ENCODE results near the gene PTPN9. TPM values are rescaled to one million over a fixed set of nuclear protein-coding genes. Genes with fewer than 3 reads are reported as not detected.

The PTPN9 gene
- total RNA-seq (10 to 100 TPM; 25.0 to 37.9 TPM), polyA plus RNA-seq (10 to 100 TPM in 1 of 2 donors, 1 to 10 TPM in 1; 9.8 to 17.1 TPM)
- long read RNA-seq, donor 1, full-length matches to known transcripts: 2 of 11 reads
- long read RNA-seq, donor 1, partial matches to known transcripts: 9 of 11 reads
- long read RNA-seq, donor 1, other reads (novel, unspliced or antisense): 0 of 11 reads
- long read RNA-seq, donor 2, full-length matches to known transcripts: 13 of 28 reads
- long read RNA-seq, donor 2, partial matches to known transcripts: 5 of 28 reads
- long read RNA-seq, donor 2, other reads (novel, unspliced or antisense): 10 of 28 reads

GRCh38 chr15:75578948-75579920 is at the start of gene PTPN9:
Gene PTPN9, minus strand, starts transcription at chr15:75579315. Its CDS starts 539 bp downstream, at chr15:75578776.
- 1% methylated on average over 52 to 78 of the region's 78 CpGs for WGBS, 2 donors
- Histone ChIP-seq H3K27ac (ENCODE audit: low read depth in 1 of 2, low read length in 2 of 2) (peak within 1 kb of the TSS; percentile 50 to 70), H3K9me3 (ENCODE audit: control insufficient read depth, low read length) (no peaks in the 10 kb centered on the region), H3K4me1 (ENCODE audit: control insufficient read depth in 1 of 2, insufficient read depth in 2 of 2, low read length in 2 of 2) (no peaks in the 10 kb centered on the region), H3K36me3 (ENCODE audit: control insufficient read depth in 1 of 2, insufficient read depth in 2 of 2, low read length in 1 of 2) (no peaks in the 10 kb centered on the region), H3K4me3 (ENCODE audit: low read length in 2 of 2) (peak within 1 kb of the TSS; percentile 38 to 99), H3K27me3 (ENCODE audit: control insufficient read depth in 1 of 2, insufficient read depth in 2 of 2, low read length in 1 of 2) (no peaks in the 10 kb centered on the region)
- intact Hi-C loops (cut with DNase I): loop anchor here (5.0 kb wide), 3 partner anchors 43 to 127 kb away; partner anchors contain the start of gene SIN3A (in 1 of the 2)
- DNase-seq (peak; percentile 86 to 93), ATAC-seq (ENCODE audit: low FRiP score) (peak; percentile 90)

DNA sequence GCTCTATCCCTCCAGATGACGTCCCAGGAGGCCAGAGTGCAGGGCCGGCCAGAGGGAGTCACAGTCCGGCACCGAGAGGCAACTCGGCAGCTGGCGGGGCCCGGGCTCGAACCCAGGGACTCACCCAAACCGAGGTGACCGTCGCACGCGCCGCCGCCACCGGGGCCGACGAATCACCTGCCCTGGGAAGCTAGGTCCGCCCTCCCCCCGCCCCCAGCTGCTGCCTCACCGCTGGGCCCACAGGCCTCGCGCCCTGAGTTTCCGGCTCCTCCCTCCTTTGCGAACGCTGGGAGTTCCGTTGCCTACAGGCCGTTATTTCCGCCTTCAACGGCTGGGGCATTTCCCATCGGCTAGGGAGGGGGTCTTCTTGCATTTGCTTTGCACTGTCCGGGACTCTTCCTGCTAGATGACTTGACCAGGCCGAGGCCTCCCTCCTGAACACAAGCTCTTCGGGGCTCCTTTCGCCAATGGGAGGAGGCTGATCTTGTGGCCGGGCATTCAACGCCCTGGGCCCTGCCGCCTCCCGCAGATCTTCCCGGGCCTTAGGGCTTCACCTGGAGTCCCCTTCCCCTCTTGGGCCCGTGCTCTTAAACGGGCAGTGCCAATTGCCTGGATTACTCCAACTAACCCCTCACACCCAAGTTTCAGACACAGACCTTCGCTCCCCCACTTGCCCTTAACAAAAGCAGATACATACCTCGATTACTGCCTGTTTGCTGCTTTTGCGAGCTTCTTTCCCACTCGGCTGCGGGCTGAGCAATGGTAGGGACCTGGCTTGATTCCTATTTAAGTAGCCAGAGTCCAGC is 46.6 kb upstream of the PTPN9 start, which contains the start of gene SNUPN:
Gene SNUPN, minus strand, starts transcription at position 184 of the 806 bp plus-strand sequence. CDS start 4,674 bp downstream, outside the sequence.
- intact Hi-C loops (cut with DNase I): loop anchor here (2.0 to 10.0 kb wide), 3 partner anchors 173 to 261 kb away; partner anchors contain the start of genes MAN2C1 (in 1 of the 2) and SIN3A (in 1 of the 2)
- Histone ChIP-seq H3K27me3 (ENCODE audit: control insufficient read depth in 1 of 2, insufficient read depth in 2 of 2, low read length in 1 of 2) (no peaks in the 10 kb centered on the region), H3K36me3 (ENCODE audit: control insufficient read depth in 1 of 2, insufficient read depth in 2 of 2, low read length in 1 of 2) (no peaks in the 10 kb centered on the region), H3K4me3 (ENCODE audit: low read length in 2 of 2) (peak within 1 kb of the TSS; percentile 68 to 75), H3K9me3 (ENCODE audit: control insufficient read depth, low read length) (no peaks in the 10 kb centered on the region), H3K27ac (ENCODE audit: low read depth in 1 of 2, low read length in 2 of 2) (peak within 1 kb of the TSS; percentile 86 to 96), H3K4me1 (ENCODE audit: control insufficient read depth in 1 of 2, insufficient read depth in 2 of 2, low read length in 2 of 2) (peaks cover 0 to 2% of the 10 kb centered on the region in 2 donors)
- 1% methylated on average over 45 to 47 of the region's 47 CpGs for WGBS, 2 donors
- ATAC-seq (ENCODE audit: low FRiP score) (peak; percentile 95), DNase-seq (peak; percentile 96 to 97)

- Histone ChIP-seq H3K9me3 (ENCODE audit: control insufficient read depth, low read length) (no peaks in the 10 kb centered on the region), H3K27me3 (ENCODE audit: control insufficient read depth in 1 of 2, insufficient read depth in 2 of 2, low read length in 1 of 2) (no peaks in the 10 kb centered on the region), H3K27ac (ENCODE audit: low read depth in 1 of 2, low read length in 2 of 2) (no peak overlapping the region), H3K4me3 (ENCODE audit: low read length in 2 of 2) (no peak overlapping the region), H3K36me3 (ENCODE audit: control insufficient read depth in 1 of 2, insufficient read depth in 2 of 2, low read length in 1 of 2) (no peaks in the 10 kb centered on the region), H3K4me1 (ENCODE audit: control insufficient read depth in 1 of 2, insufficient read depth in 2 of 2, low read length in 2 of 2) (peaks cover 0 to 5% of the 10 kb centered on the region in 2 donors)
- whole genome bisulfite sequencing, 2 donors: 60 to 69% methylated on average over 2 of the region's 2 CpGs
- no peak for DNase-seq
- ATAC-seq (ENCODE audit: low FRiP score): no peak
- intact Hi-C loops (cut with DNase I): loop anchor here in 1 of 2 donors (5.0 to 10.0 kb wide), 2 partner anchors 45 to 258 kb away; partner anchors contain the start of genes MAN2C1 and PTPN9
Measured at GRCh38 chr15:75622505-75622904, 43.4 kb upstream of the PTPN9 start.

GRCh38 chr15:75620841-75621391 is 41.8 kb upstream of the PTPN9 start:
- intact Hi-C loops (cut with DNase I): loop anchor here in 1 of 2 donors (5.0 to 10.0 kb wide), 2 partner anchors 44 to 256 kb away; partner anchors contain the start of genes MAN2C1 and PTPN9
- H3K36me3 ChIP-seq (ENCODE audit: control insufficient read depth in 1 of 2, insufficient read depth in 2 of 2, low read length in 1 of 2): peaks cover 5 to 6% of the 10 kb centered on the region in 2 donors
- 11 to 14% methylated on average over 7 of the region's 7 CpGs for WGBS, 2 donors
- H3K4me1 ChIP-seq (ENCODE audit: control insufficient read depth in 1 of 2, insufficient read depth in 2 of 2, low read length in 2 of 2): peaks cover 0 to 5% of the 10 kb centered on the region in 2 donors
- H3K9me3 ChIP-seq (ENCODE audit: control insufficient read depth, low read length): no peaks in the 10 kb centered on the region
- H3K4me3 ChIP-seq (ENCODE audit: low read length in 2 of 2): peak overlapping the region in 1 of 2 donors; percentile 9
- H3K27me3 ChIP-seq (ENCODE audit: control insufficient read depth in 1 of 2, insufficient read depth in 2 of 2, low read length in 1 of 2): no peaks in the 10 kb centered on the region
- ATAC-seq (ENCODE audit: low FRiP score) (peak; percentile 88), DNase-seq (peak; percentile 92 to 93)
- H3K27ac ChIP-seq (ENCODE audit: low read depth in 1 of 2, low read length in 2 of 2): peak overlapping the region; percentile 70 to 85

DNA sequence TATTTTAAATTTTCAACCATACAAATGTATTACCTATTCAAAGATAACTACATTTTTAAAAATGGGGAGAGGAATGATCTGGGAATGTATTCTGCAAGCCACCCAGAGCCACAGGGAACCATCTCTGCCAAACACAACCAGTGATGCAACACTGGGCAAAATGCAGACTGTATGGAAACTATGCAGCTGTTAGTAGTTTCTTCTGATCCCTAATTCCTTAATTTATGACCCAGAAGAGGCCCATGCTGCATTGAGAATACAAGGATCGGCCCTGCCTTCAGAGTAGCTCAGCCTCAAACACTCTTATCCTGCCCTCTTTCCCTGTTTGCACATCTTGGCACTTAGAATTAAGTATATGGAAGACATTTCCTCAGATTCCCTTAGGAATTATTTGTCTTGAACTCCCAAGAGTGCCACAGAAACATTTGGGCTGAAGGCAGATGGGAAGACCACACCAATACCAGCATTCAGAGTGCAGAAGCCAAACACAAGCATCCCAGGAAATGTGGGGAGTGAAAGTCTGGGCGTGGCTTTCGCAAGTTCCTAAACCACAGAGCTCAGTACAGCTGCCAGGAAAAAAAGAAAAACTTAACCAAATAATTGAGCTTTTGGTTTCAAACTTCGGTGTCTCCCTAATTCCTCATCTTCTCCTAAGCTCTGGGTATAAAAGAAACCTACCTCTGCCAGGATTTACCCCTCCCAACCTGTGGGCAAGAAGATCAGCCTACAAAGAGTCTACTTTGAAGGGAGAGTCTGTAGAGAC is 41.1 kb upstream of the PTPN9 start:
- H3K4me3 ChIP-seq (ENCODE audit: low read length in 2 of 2): peak overlapping the region in 1 of 2 donors; percentile 9
- WGBS, 2 donors: 11 to 23% methylated on average over 4 of the region's 4 CpGs
- intact Hi-C loops (cut with DNase I): loop anchor here in 1 of 2 donors (5.0 to 10.0 kb wide), 2 partner anchors 43 to 255 kb away; partner anchors contain the start of genes MAN2C1 and PTPN9
- H3K4me1 ChIP-seq (ENCODE audit: control insufficient read depth in 1 of 2, insufficient read depth in 2 of 2, low read length in 2 of 2): peaks cover 0 to 5% of the 10 kb centered on the region in 2 donors
- ATAC-seq (ENCODE audit: low FRiP score) (peak; percentile 51), DNase-seq (peak in 1 of 2 donors; percentile 59)
- H3K36me3 ChIP-seq (ENCODE audit: control insufficient read depth in 1 of 2, insufficient read depth in 2 of 2, low read length in 1 of 2): peaks cover 6 to 7% of the 10 kb centered on the region in 2 donors
- H3K9me3 ChIP-seq (ENCODE audit: control insufficient read depth, low read length): no peaks in the 10 kb centered on the region
- no peaks in the 10 kb centered on the region for H3K27me3 ChIP-seq (ENCODE audit: control insufficient read depth in 1 of 2, insufficient read depth in 2 of 2, low read length in 1 of 2)
- H3K27ac ChIP-seq (ENCODE audit: low read depth in 1 of 2, low read length in 2 of 2): peak overlapping the region; percentile 70 to 80

DNA sequence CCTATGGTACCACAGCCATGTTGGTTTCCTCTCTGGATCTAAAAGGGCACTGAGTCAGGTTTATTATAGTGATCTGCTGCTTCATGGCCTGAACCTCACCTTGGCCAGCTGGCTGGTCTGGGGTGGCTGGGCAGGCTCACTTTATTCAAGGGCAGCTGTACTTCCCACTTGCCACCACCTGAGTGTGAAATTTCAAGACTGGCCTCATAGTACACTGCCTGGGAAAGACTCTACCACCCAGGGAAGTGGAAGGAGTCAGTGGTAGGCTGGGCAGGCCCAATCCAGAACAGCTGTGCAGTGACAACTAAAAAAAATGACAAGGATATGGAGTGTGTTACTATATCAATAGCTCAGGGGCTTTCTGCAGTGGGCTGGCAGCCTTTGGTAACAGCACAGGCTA is 37.7 kb upstream of the PTPN9 start:
- H3K27me3 ChIP-seq (ENCODE audit: control insufficient read depth in 1 of 2, insufficient read depth in 2 of 2, low read length in 1 of 2): no peaks in the 10 kb centered on the region
- peaks cover 0 to 5% of the 10 kb centered on the region in 2 donors for H3K4me1 ChIP-seq (ENCODE audit: control insufficient read depth in 1 of 2, insufficient read depth in 2 of 2, low read length in 2 of 2)
- ATAC-seq (ENCODE audit: low FRiP score): no peak
- H3K4me3 ChIP-seq (ENCODE audit: low read length in 2 of 2): no peak overlapping the region
- H3K36me3 ChIP-seq (ENCODE audit: control insufficient read depth in 1 of 2, insufficient read depth in 2 of 2, low read length in 1 of 2): peaks cover 6 to 8% of the 10 kb centered on the region in 2 donors
- no peak for DNase-seq
- H3K27ac ChIP-seq (ENCODE audit: low read depth in 1 of 2, low read length in 2 of 2): no peak overlapping the region
- intact Hi-C loops (cut with DNase I): no loop called here
- no peaks in the 10 kb centered on the region for H3K9me3 ChIP-seq (ENCODE audit: control insufficient read depth, low read length)

Data from aorta (tissue), 5 donors.